Astrocyte (in vitro differentiated cells and primary cell): ENCODE data around the gene SHISAL1. TPM values are rescaled to one million over a fixed set of nuclear protein-coding genes. Genes with fewer than 3 reads are reported as not detected.

ENCODE experiments used
- DNase-seq: peaks from one replicate; pipeline ENCODE4 v3.0.0-alpha.2; 2010; ENCODE audit warnings: low read depth
- FAIRE-seq: peaks from 2 replicates; lab custom pipeline; 2011; peaks lifted over from hg19 to GRCh38; lab: Jason Lieb, UNC
- H2AFZ ChIP-seq: 2 replicates; pipeline ENCODE4 v1.6.0; 2012; ENCODE audit warnings: low read depth, low read length, inconsistent platforms
- H3K27ac ChIP-seq: 2 replicates; pipeline ENCODE4 v1.5.1; 2011; ENCODE audit warnings: low read depth, low read length, inconsistent platforms
- H3K27me3 ChIP-seq: 2 replicates; pipeline ENCODE4 v1.6.0; 2011; ENCODE audit warnings: low read length, inconsistent platforms; ENCODE audit not compliant: insufficient read depth
- H3K36me3 ChIP-seq: 2 replicates; pipeline ENCODE4 v1.5.1; 2011; ENCODE audit warnings: low read length, inconsistent platforms; ENCODE audit not compliant: insufficient read depth
- H3K4me1 ChIP-seq: 2 replicates; pipeline ENCODE4 v1.5.1; 2011; ENCODE audit warnings: low read length, inconsistent platforms; ENCODE audit not compliant: insufficient read depth
- H3K4me2 ChIP-seq: 2 replicates; pipeline ENCODE4 v1.6.0; 2012; ENCODE audit warnings: low read length, inconsistent platforms
- H3K4me3 ChIP-seq: 2 replicates; pipeline ENCODE4 v1.5.1; 2011; ENCODE audit warnings: low read depth, mild to moderate bottlenecking, low read length, inconsistent platforms; ENCODE audit not compliant: insufficient read depth
- H3K79me2 ChIP-seq: 2 replicates; pipeline ENCODE4 v1.6.0; 2012; ENCODE audit warnings: mild to moderate bottlenecking, low read length, inconsistent platforms; ENCODE audit not compliant: insufficient read depth
- H3K9ac ChIP-seq: 2 replicates; pipeline ENCODE4 v1.6.0; 2012; ENCODE audit warnings: mild to moderate bottlenecking, low read length, inconsistent platforms
- H3K9me3 ChIP-seq: 2 replicates; pipeline ENCODE4 v1.5.1; 2012; ENCODE audit warnings: low read depth, mild to moderate bottlenecking, low read length, inconsistent platforms; ENCODE audit not compliant: insufficient read depth
- H4K20me1 ChIP-seq: 2 replicates; pipeline ENCODE4 v1.6.0; 2012; ENCODE audit warnings: low read length, inconsistent platforms; ENCODE audit not compliant: insufficient read depth
- H3K27ac Mint-ChIP-seq: one replicate; pipeline ENCODE4 v1.8.0; 2021; ENCODE audit warnings: mild to moderate bottlenecking, mixed read lengths; ENCODE audit not compliant: unreplicated experiment
- H3K27me3 Mint-ChIP-seq: one replicate; pipeline ENCODE4 v1.8.0; 2021; ENCODE audit warnings: low read depth, mixed read lengths; ENCODE audit not compliant: unreplicated experiment
- H3K36me3 Mint-ChIP-seq: one replicate; pipeline ENCODE4 v1.8.0; 2021; ENCODE audit warnings: low read depth, mixed read lengths; ENCODE audit not compliant: unreplicated experiment
- H3K4me1 Mint-ChIP-seq: one replicate; pipeline ENCODE4 v1.8.0; 2021; ENCODE audit warnings: low read depth, mixed read lengths; ENCODE audit not compliant: unreplicated experiment
- H3K4me3 Mint-ChIP-seq: one replicate; pipeline ENCODE4 v1.8.0; 2021; ENCODE audit warnings: mild to moderate bottlenecking, moderate library complexity, mixed read lengths; ENCODE audit not compliant: unreplicated experiment
- H3K9me3 Mint-ChIP-seq: one replicate; pipeline ENCODE4 v1.8.0; 2021; ENCODE audit warnings: mild to moderate bottlenecking, mixed read lengths; ENCODE audit not compliant: unreplicated experiment
- EZH2 ChIP-seq: IDR thresholded peaks from 2 replicates; pipeline ENCODE4 v1.6.1; 2012; ENCODE audit warnings: mild to moderate bottlenecking, low read length, inconsistent platforms; ENCODE audit not compliant: insufficient read depth
- total RNA-seq: library from RNA; stranded (reverse); gene quantifications from 2 replicates; pipeline ENCODE4 v1.2.1, GENCODE V29; 2021
- TF ChIP-seq, protein P1 (sequence below): IDR thresholded peaks from 2 replicates; pipeline ENCODE4 v1.5.1; 2011; ENCODE audit warnings: low read depth, mild to moderate bottlenecking, inconsistent platforms, low read length, moderate library complexity; ENCODE audit not compliant: insufficient read depth

SHISAL1 gene
- total RNA-seq, 1 donor from 2014 or later: 0.36 TPM

DNA sequence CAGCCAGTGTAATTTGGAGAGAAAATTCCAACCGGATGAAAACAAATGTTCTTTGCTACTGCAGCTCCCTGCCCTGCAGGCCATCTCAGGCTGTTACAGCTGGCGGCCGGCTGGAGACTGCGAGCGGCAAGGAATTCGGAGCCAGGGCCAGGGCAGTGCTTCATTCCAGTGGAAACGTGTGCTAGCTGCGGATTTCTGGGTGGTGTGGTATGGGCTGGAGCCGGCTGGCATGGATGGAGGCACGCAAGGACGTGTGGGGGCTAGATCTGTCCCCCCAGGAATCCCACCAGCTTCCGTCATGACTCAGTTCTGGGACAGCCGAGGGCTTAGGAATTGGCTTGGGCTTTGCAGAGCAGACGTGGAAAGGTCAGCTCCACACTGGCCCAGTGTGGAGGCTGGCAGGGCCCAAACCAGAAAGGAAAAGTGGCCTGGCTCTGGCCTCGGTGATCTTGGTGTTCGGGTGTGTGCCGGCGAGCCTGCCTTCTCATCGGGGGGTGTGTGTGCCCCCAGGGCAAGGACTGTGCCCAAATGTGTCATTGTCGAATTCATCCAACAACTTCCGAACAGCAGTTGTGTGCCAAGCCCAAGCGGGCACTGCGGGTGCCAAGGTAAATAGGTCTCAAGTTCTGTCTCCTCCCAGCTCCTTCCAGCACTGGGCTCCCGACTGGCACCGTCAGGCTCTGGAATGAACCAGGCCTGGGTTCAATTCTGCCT, 48.1 kb upstream of the SHISAL1 start:
- peak overlapping the region; percentile 48 for H3K9ac ChIP-seq
- H3K4me1 ChIP-seq: peaks cover 51% of the 10 kb centered on the region
- TF ChIP-seq, protein P1, sequence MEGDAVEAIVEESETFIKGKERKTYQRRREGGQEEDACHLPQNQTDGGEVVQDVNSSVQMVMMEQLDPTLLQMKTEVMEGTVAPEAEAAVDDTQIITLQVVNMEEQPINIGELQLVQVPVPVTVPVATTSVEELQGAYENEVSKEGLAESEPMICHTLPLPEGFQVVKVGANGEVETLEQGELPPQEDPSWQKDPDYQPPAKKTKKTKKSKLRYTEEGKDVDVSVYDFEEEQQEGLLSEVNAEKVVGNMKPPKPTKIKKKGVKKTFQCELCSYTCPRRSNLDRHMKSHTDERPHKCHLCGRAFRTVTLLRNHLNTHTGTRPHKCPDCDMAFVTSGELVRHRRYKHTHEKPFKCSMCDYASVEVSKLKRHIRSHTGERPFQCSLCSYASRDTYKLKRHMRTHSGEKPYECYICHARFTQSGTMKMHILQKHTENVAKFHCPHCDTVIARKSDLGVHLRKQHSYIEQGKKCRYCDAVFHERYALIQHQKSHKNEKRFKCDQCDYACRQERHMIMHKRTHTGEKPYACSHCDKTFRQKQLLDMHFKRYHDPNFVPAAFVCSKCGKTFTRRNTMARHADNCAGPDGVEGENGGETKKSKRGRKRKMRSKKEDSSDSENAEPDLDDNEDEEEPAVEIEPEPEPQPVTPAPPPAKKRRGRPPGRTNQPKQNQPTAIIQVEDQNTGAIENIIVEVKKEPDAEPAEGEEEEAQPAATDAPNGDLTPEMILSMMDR: peak; percentile 24
- TF ChIP-seq EZH2: no peak
- no peaks in the 10 kb centered on the region for H4K20me1 ChIP-seq
- H3K79me2 ChIP-seq: no peaks in the 10 kb centered on the region
- H2AFZ ChIP-seq: peak overlapping the region; percentile 23
- H3K9me3 ChIP-seq: no peaks in the 10 kb centered on the region
- DNase-seq (peak; percentile 90), FAIRE-seq (no peak)
- Mint-ChIP-seq H3K36me3 (no peaks in the 10 kb centered on the region), H3K27ac (no peak overlapping the region), H3K4me1 (no peaks in the 10 kb centered on the region), H3K4me3 (no peak overlapping the region), H3K27me3 (peaks cover 43% of the 10 kb centered on the region), H3K9me3 (no peaks in the 10 kb centered on the region)
- no peak overlapping the region for H3K4me3 ChIP-seq
- H3K27me3 ChIP-seq: no peaks in the 10 kb centered on the region
- H3K36me3 ChIP-seq: no peaks in the 10 kb centered on the region
- H3K27ac ChIP-seq: peak overlapping the region; percentile 55
- H3K4me2 ChIP-seq: peak overlapping the region; percentile 42

DNA sequence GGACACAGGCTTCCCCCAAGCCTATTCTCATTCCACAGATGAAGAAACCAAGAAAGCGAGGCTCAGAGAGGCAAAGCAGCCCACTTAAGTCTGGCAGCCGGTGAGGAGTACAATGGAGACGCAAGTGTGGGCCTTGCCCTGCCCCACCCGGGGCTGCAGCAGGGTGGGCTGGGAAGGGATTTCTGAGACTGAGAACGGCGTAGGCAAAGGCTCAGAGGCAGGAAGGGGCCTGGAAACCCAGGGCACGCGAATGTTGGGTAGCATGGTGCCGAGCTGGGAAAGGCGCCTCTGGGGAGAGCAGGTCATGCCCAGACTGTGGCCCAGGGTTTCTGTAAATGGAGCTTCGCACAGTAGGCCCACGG, 47.5 kb upstream of the SHISAL1 start:
- no peaks in the 10 kb centered on the region for H3K36me3 Mint-ChIP-seq

More for the DNA sequence above, 47.5 kb upstream of the SHISAL1 start:
- Histone ChIP-seq H3K4me3 (no peak overlapping the region), H3K36me3 (no peaks in the 10 kb centered on the region), H4K20me1 (no peaks in the 10 kb centered on the region), H3K4me1 (peaks cover 51% of the 10 kb centered on the region), H3K9me3 (no peaks in the 10 kb centered on the region), H3K27ac (peak overlapping the region; percentile 55), H3K9ac (peak overlapping the region; percentile 48), H2AFZ (no peak overlapping the region), H3K79me2 (no peaks in the 10 kb centered on the region), H3K4me2 (peak overlapping the region; percentile 42), H3K27me3 (peaks cover 2% of the 10 kb centered on the region)
- Mint-ChIP-seq H3K4me3 (no peak overlapping the region), H3K27ac (no peak overlapping the region), H3K4me1 (no peaks in the 10 kb centered on the region), H3K27me3 (peaks cover 42% of the 10 kb centered on the region), H3K9me3 (no peaks in the 10 kb centered on the region)
- DNase-seq: no peak
- FAIRE-seq: no peak
- TF ChIP-seq, protein P1: no peak
- TF ChIP-seq EZH2: no peak
